Thoracic aorta (tissue), 2 donors: ENCODE results near the gene CLINT1. TPM values are rescaled to one million over a fixed set of nuclear protein-coding genes. Genes with fewer than 3 reads are reported as not detected.

Experiments used
- ATAC-seq: fragments of 150-250 bp; one replicate; pipeline ENCODE4 v1.8.0; 2017; ENCODE audit warnings: low read depth; ENCODE audit not compliant: insufficient number of reproducible peaks, low FRiP score
- DNase-seq: peaks from one replicate; pipeline ENCODE4 v3.0.0-alpha.2; 2020; ENCODE audit warnings: low spot score
- H3K27ac ChIP-seq, 2 donors: fragments of 200-600 bp; sonication (generic); 1 replicate in 1 of 2; 2 replicates in 1 of 2; pipeline ENCODE4 v1.5.1; 2016; ENCODE audit warnings: mild to moderate bottlenecking in 2 of 2, moderate library complexity in 2 of 2
- H3K27me3 ChIP-seq: fragments of 200-600 bp; sonication (generic); replicated peaks from 2 replicates; pipeline ENCODE4 v1.6.0; 2016; ENCODE audit warnings: mild to moderate bottlenecking; ENCODE audit not compliant: insufficient read depth
- H3K36me3 ChIP-seq: fragments of 200-600 bp; sonication (generic); one replicate; pipeline ENCODE4 v1.5.1; 2016
- H3K4me1 ChIP-seq, 2 donors: fragments of 200-600 bp; sonication (generic); 1 replicate in 1 of 2; 2 replicates in 1 of 2; pipeline versions ENCODE4 v1.5.1 to v1.6.0; 2016; ENCODE audit warnings: low read depth in 2 of 2, mild to moderate bottlenecking in 1 of 2; ENCODE audit not compliant: control insufficient read depth in 1 of 2
- H3K4me3 ChIP-seq: fragments of 200-600 bp; sonication (generic); 2 replicates; pipeline ENCODE4 v1.5.1; 2016; ENCODE audit warnings: mild to moderate bottlenecking
- H3K9me3 ChIP-seq: fragments of 200-600 bp; sonication (generic); 2 replicates; pipeline ENCODE4 v1.5.1; 2016
- CTCF ChIP-seq: fragments of 200-600 bp; sonication (generic); IDR thresholded peaks from one replicate; pipeline ENCODE4 v1.5.1; 2019; ENCODE audit warnings: antibody characterized with exemption
- total RNA-seq, 2 donors: library from RNA; depleted of rRNA; stranded (reverse); fragments of >200 nt; gene quantifications; one replicate each; pipeline versions ENCODE4 v1.1.0 to v1.2.3, GENCODE V29; 2016

The CLINT1 gene
- total RNA-seq, 2 donors from 2014 or later, result 66.3 to 84.0 TPM

DNA sequence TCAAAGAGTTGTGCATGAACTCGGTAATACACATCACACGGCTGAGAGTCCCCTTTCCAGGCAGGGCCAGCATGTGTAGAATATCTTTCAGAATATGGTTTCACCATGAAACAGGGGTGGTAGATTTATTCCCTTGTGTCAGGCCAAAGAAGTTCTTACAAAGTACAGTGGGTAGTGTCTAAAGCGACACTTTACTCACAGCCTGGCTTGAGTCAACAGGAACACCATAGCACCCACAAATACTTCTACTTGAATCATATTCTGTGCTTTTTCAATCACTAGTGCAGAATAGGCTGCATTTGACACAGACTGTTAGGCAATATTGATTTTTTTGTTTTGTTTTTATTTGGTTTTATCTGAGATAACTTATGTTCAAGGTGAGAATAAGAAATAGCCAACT is 102.8 kb downstream of the CLINT1 start:
- Histone ChIP-seq H3K4me3 (no peak overlapping the region), H3K27ac (no peak overlapping the region), H3K9me3 (no peaks in the 10 kb centered on the region), H3K4me1 (no peaks in the 10 kb centered on the region), H3K27me3 (no peaks in the 10 kb centered on the region), H3K36me3 (peaks cover 26% of the 10 kb centered on the region)
- ATAC-seq, result no peak
- DNase-seq, result no peak
- no peak for TF ChIP-seq CTCF

GRCh38 chr5:157750320-157750719 is 108.6 kb downstream of the CLINT1 start:
- ATAC-seq (no peak), DNase-seq (no peak)
- Histone ChIP-seq H3K9me3 (no peaks in the 10 kb centered on the region), H3K4me1 (peaks cover 4 to 16% of the 10 kb centered on the region in 2 donors), H3K4me3 (no peak overlapping the region), H3K27me3 (no peaks in the 10 kb centered on the region), H3K36me3 (peaks cover 18% of the 10 kb centered on the region), H3K27ac (no peak overlapping the region)
- no peak for TF ChIP-seq CTCF

- ATAC-seq, result no peak
- Histone ChIP-seq H3K36me3 (peaks cover 15% of the 10 kb centered on the region), H3K27me3 (no peaks in the 10 kb centered on the region), H3K9me3 (no peaks in the 10 kb centered on the region), H3K4me1 (peaks cover 7 to 23% of the 10 kb centered on the region in 2 donors), H3K4me3 (no peak overlapping the region), H3K27ac (no peak overlapping the region)
- no peak for TF ChIP-seq CTCF
- no peak for DNase-seq
Observed at GRCh38 chr5:157749462-157749799, 109.5 kb downstream of the CLINT1 start.

GRCh38 chr5:157748760-157749461 is 110.0 kb downstream of the CLINT1 start:
- Histone ChIP-seq H3K27me3 (no peaks in the 10 kb centered on the region), H3K36me3 (peaks cover 13% of the 10 kb centered on the region), H3K9me3 (no peaks in the 10 kb centered on the region), H3K4me3 (no peak overlapping the region), H3K4me1 (peaks cover 7 to 23% of the 10 kb centered on the region in 2 donors), H3K27ac (peak overlapping the region; percentile 45 to 47)
- peak; percentile 42 for ATAC-seq
- TF ChIP-seq CTCF, result peak; percentile 11
- no peak for DNase-seq

GRCh38 chr5:157747766-157748700 is 110.9 kb downstream of the CLINT1 start:
- H3K27me3 ChIP-seq, result no peaks in the 10 kb centered on the region
- no peak for DNase-seq

More at GRCh38 chr5:157747766-157748700, 110.9 kb downstream of the CLINT1 start:
- H3K36me3 ChIP-seq, result peaks cover 5% of the 10 kb centered on the region
- TF ChIP-seq CTCF, result no peak
- no peak overlapping the region for H3K4me3 ChIP-seq
- ATAC-seq, result no peak
- H3K4me1 ChIP-seq, result peaks cover 7 to 26% of the 10 kb centered on the region in 2 donors
- no peaks in the 10 kb centered on the region for H3K9me3 ChIP-seq
- peak overlapping the region; percentile 45 to 47 for H3K27ac ChIP-seq
